Stimulated activated CD4-positive, alpha-beta T cell treated with anti-CD3 and anti-CD28 coated beads, Interleukin-1b, Interleukin-23, amount 100 ng/mL, for 4 hours (primary cell): ENCODE results near the gene RPS21.

Experiments used
- DNase-seq, 2 donors: peaks; one replicate each; pipeline ENCODE4 v3.0.0-alpha.2; 2020; ENCODE audit warnings: low read depth in 2 of 2

RPS21 gene

GRCh38 chr20:62386383-62387218 is at the start of gene RPS21:
Gene RPS21, plus strand, starts transcription at chr20:62387103. Its CDS starts 236 bp downstream, at chr20:62387339.
- peak; percentile 88 to 89 for DNase-seq

- no peak for DNase-seq
Measured at GRCh38 chr20:62337558-62338293, 49.2 kb upstream of the RPS21 start.

GRCh38 chr20:62338294-62338620 is 48.6 kb upstream of the RPS21 start:
- DNase-seq: no peak

- DNase-seq: no peak
Measured at GRCh38 chr20:62339647-62340062, 47.2 kb upstream of the RPS21 start.

- no peak for DNase-seq
Measured at GRCh38 chr20:62342910-62343309, 44.0 kb upstream of the RPS21 start.

GRCh38 chr20:62344092-62344491 is 42.8 kb upstream of the RPS21 start:
- DNase-seq: no peak

GRCh38 chr20:62344782-62345181 is 42.1 kb upstream of the RPS21 start:
- no peak for DNase-seq

GRCh38 chr20:62345681-62346370 is 41.1 kb upstream of the RPS21 start:
- no peak for DNase-seq

GRCh38 chr20:62346398-62347150 is 40.3 kb upstream of the RPS21 start:
- no peak for DNase-seq

- no peak for DNase-seq
Measured at GRCh38 chr20:62347151-62347404, 39.8 kb upstream of the RPS21 start.

- no peak for DNase-seq
Measured at GRCh38 chr20:62347445-62347844, 39.5 kb upstream of the RPS21 start.

- no peak for DNase-seq
Measured at GRCh38 chr20:62348604-62349003, 38.3 kb upstream of the RPS21 start.

- DNase-seq: no peak
Measured at GRCh38 chr20:62349556-62350097, 37.3 kb upstream of the RPS21 start.

- DNase-seq: no peak
Measured at GRCh38 chr20:62350098-62350628, 36.7 kb upstream of the RPS21 start.

GRCh38 chr20:62350629-62351422 is 36.1 kb upstream of the RPS21 start:
- no peak for DNase-seq

- DNase-seq: no peak
Measured at GRCh38 chr20:62351469-62352401, 35.2 kb upstream of the RPS21 start.

GRCh38 chr20:62352402-62353288 is 34.3 kb upstream of the RPS21 start:
- no peak for DNase-seq

GRCh38 chr20:62353289-62354030 is 33.4 kb upstream of the RPS21 start:
- DNase-seq: no peak
